ENCODE data around the gene TCF12. TPM values are rescaled to one million over a fixed set of nuclear protein-coding genes. Genes with fewer than 3 reads are reported as not detected.

TCF12 gene
- total RNA-seq, 1 experiment from 2014 or later = 102 TPM

- no TSS peak for BruUV-seq (replicated peaks)
- no peak for TF ChIP-seq REST (IDR thresholded peaks at IDR 0.05; ENCODE audit: insufficient read depth in 1 of 2, low read depth in 2 of 2, low read length in 1 of 2)
- no peak for TF ChIP-seq CTCF (IDR thresholded peaks at IDR 0.05)
- no peak for TF ChIP-seq SIN3A (IDR thresholded peaks at IDR 0.05; ENCODE audit: borderline replicate concordance, insufficient read depth, low read depth, low read length)
- no peak for TF ChIP-seq TCF7L2 (IDR thresholded peaks at IDR 0.05; ENCODE audit: low read depth, low read length)
- TF ChIP-seq POLR2AphosphoS5 (IDR thresholded peaks at IDR 0.05; ENCODE audit: low read depth, low read length) = no peak
- ATAC-seq = no peak
- H3K9me3 ChIP-seq (ENCODE audit: control insufficient read depth, insufficient read depth, low read depth, low read length) = no peaks in the 10 kb centered on the region
- ChIA-PET POLR2A (no interaction called here), CTCF (interaction anchor here (0.6 kb wide), 1 partner anchor 378 kb away, joined by 3 read pairs; no protein-coding TSS in a partner anchor)
- no peaks in the 10 kb centered on the region for H3K27me3 ChIP-seq (ENCODE audit: control insufficient read depth, insufficient read depth, low read length)
- no peaks in the 10 kb centered on the region; the same call in 1 of the 2 replicates for H3K36me3 ChIP-seq (ENCODE audit: control insufficient read depth, insufficient read depth, low read length)
- H3K4me3 ChIP-seq (ENCODE audit: low read depth in 2 of 2, low read length in 2 of 2) = no peak overlapping the region
- no peak overlapping the region for H3K27ac ChIP-seq (ENCODE audit: low read length)
- in situ Hi-C loops (cut with HindIII; ENCODE audit: low pct_unique_long_range_greater_than_20kb, low sequenced_read_pairs) = no loop called here
- intact Hi-C loops (cut with micrococcal nuclease; ENCODE audit: unreplicated experiment) = no loop called here
- H3K4me1 ChIP-seq (ENCODE audit: control insufficient read depth, insufficient read depth, low read length) = no peaks in the 10 kb centered on the region
- no peak for DNase-seq (ENCODE audit: low read depth, low spot score)
Observed at GRCh38 chr15:57245714-57246113, 327.3 kb downstream of the TCF12 start.

DNA sequence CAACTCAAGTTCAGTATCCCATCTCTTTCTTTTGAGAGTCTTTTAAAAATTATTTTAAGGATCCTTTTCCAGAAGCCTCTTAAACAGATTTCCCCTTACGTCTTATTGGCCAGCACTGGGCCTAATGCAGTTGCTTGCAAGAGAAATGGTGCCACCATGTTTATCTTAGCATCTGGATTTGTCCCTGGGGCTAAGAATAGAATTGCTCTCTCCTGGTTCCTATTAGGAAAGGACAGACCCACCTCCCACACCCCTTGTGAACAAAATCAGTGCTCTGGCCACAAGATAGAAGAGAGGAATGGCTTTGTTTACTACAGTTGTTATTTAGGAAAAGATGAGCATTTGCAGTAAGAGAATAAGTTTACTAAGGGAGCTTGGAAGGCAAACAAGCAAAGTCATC, 329.6 kb downstream of the TCF12 start:
- no peaks in the 10 kb centered on the region for H3K27me3 ChIP-seq (ENCODE audit: control insufficient read depth, insufficient read depth, low read length)
- no peak for ATAC-seq
- no peak overlapping the region for H3K27ac ChIP-seq (ENCODE audit: low read length)
- in situ Hi-C loops (cut with HindIII; ENCODE audit: low pct_unique_long_range_greater_than_20kb, low sequenced_read_pairs) (no loop called here), intact Hi-C loops (cut with micrococcal nuclease; ENCODE audit: unreplicated experiment) (no loop called here)
- no peaks in the 10 kb centered on the region for H3K9me3 ChIP-seq (ENCODE audit: control insufficient read depth, insufficient read depth, low read depth, low read length)
- no peak overlapping the region for H3K4me3 ChIP-seq (ENCODE audit: low read depth in 2 of 2, low read length in 2 of 2)
- BruUV-seq (replicated peaks) = no TSS peak
- TF ChIP-seq POLR2AphosphoS5 (IDR thresholded peaks at IDR 0.05; ENCODE audit: low read depth, low read length) (no peak), TCF7L2 (IDR thresholded peaks at IDR 0.05; ENCODE audit: low read depth, low read length) (no peak), SIN3A (IDR thresholded peaks at IDR 0.05; ENCODE audit: borderline replicate concordance, insufficient read depth, low read depth, low read length) (no peak)
- DNase-seq (ENCODE audit: low read depth, low spot score) = no peak
- no peaks in the 10 kb centered on the region; the same call in 1 of the 2 replicates for H3K4me1 ChIP-seq (ENCODE audit: control insufficient read depth, insufficient read depth, low read length)
- ChIA-PET CTCF (interaction anchor here (0.6 kb wide), 1 partner anchor 18 kb away, joined by 5 read pairs; no protein-coding TSS in a partner anchor), POLR2A (no interaction called here)
- peaks cover 4% of the 10 kb centered on the region for H3K36me3 ChIP-seq (ENCODE audit: control insufficient read depth, insufficient read depth, low read length)

- no peak for DNase-seq (ENCODE audit: low read depth, low spot score)
- no peak for TF ChIP-seq TCF7L2 (IDR thresholded peaks at IDR 0.05; ENCODE audit: low read depth, low read length)
- no peak for TF ChIP-seq CTCF (IDR thresholded peaks at IDR 0.05)
- no peak for TF ChIP-seq REST (IDR thresholded peaks at IDR 0.05; ENCODE audit: insufficient read depth in 1 of 2, low read depth in 2 of 2, low read length in 1 of 2)
- TF ChIP-seq SIN3A (IDR thresholded peaks at IDR 0.05; ENCODE audit: borderline replicate concordance, insufficient read depth, low read depth, low read length) = no peak
- TF ChIP-seq POLR2AphosphoS5 (IDR thresholded peaks at IDR 0.05; ENCODE audit: low read depth, low read length) = no peak
- H3K9me3 ChIP-seq (ENCODE audit: control insufficient read depth, insufficient read depth, low read depth, low read length) = no peaks in the 10 kb centered on the region
- H3K27me3 ChIP-seq (ENCODE audit: control insufficient read depth, insufficient read depth, low read length) = no peaks in the 10 kb centered on the region
- no peak overlapping the region for H3K4me3 ChIP-seq (ENCODE audit: low read depth in 2 of 2, low read length in 2 of 2)
- in situ Hi-C loops (cut with HindIII; ENCODE audit: low pct_unique_long_range_greater_than_20kb, low sequenced_read_pairs) (no loop called here), intact Hi-C loops (cut with micrococcal nuclease; ENCODE audit: unreplicated experiment) (no loop called here)
- no peak for ATAC-seq
- POLR2A ChIA-PET = no interaction called here
- H3K36me3 ChIP-seq (ENCODE audit: control insufficient read depth, insufficient read depth, low read length) = peaks cover 11% of the 10 kb centered on the region
- CTCF ChIA-PET = no interaction called here
- no TSS peak for BruUV-seq (replicated peaks)
- no peak overlapping the region for H3K27ac ChIP-seq (ENCODE audit: low read length)
- no peaks in the 10 kb centered on the region; the same call in 1 of the 2 replicates for H3K4me1 ChIP-seq (ENCODE audit: control insufficient read depth, insufficient read depth, low read length)
Observed at GRCh38 chr15:57251308-57251707, 332.9 kb downstream of the TCF12 start.
